ELR (cell line): ENCODE data around the gene CABLES1.

Experiments used
- DNase-seq: peaks from one replicate; pipeline ENCODE4 v3.0.0-alpha.2; 2015; ENCODE audit warnings: low read depth

Gene CABLES1

GRCh38 chr18:23169673-23170044 lies 34.4 kb downstream of the CABLES1 start:
- DNase-seq, result no peak

- no peak for DNase-seq
Measured at GRCh38 chr18:23170137-23170536, 34.9 kb downstream of the CABLES1 start.

GRCh38 chr18:23171581-23172156 lies 36.4 kb downstream of the CABLES1 start:
- DNase-seq, result no peak

DNA sequence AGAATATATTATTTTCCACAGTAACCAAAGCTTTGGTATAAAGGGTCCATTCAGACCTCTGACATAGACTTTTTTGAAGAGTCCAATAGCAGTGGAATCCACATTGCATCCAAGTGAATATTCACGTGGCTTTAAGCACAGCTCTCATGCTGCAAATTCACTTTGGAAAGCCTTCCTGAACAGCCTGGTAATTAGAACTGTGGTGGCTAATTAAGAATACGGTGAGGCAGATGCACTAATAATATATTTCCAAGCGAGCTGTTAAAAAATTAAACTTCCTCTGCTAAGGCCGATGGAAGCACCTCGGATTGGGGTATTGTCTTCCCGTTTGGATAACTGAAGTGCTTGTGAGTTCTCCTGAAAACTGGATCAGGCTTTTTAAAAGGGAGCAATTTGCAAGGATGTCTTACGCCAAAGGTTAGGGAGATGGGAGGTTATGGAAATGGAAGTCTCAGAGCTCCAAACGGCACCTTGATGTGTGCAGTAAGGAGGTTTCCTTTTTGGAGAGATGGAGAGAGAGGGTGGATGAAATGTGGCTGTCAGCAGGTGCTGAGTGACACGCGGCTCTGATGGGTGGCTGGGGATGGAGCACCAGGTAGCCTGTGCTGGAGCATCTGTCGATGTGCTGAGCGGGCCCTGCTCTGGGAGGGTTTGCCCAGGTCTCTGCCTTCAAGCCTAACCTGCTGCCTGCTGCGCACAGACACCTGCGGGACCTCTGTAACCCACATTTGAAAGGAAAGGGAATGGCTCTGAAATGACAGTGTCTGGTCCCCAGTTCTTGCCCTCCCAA lies 37.5 kb downstream of the CABLES1 start:
- no peak for DNase-seq

DNA sequence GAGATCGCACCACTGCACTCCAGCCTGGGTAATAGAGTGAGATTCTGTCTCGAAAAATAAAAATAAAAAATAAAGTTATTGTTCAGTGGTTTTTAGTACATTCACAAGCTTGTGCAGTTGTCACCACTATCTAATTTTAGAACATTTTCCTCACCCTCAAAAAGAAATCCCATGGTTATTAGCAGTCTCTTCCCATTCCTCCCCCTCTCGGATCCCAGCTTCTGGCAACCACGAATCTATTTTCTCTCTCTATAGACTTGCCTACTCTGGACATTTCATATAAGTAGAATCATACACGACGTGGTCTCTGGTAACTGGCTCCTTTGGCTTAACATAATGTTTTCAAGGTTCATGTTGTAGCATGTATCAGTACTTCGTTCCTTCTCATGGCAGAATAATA lies 38.6 kb downstream of the CABLES1 start:
- DNase-seq, result no peak

GRCh38 chr18:23176701-23177432 lies 41.6 kb downstream of the CABLES1 start:
- DNase-seq, result no peak

DNA sequence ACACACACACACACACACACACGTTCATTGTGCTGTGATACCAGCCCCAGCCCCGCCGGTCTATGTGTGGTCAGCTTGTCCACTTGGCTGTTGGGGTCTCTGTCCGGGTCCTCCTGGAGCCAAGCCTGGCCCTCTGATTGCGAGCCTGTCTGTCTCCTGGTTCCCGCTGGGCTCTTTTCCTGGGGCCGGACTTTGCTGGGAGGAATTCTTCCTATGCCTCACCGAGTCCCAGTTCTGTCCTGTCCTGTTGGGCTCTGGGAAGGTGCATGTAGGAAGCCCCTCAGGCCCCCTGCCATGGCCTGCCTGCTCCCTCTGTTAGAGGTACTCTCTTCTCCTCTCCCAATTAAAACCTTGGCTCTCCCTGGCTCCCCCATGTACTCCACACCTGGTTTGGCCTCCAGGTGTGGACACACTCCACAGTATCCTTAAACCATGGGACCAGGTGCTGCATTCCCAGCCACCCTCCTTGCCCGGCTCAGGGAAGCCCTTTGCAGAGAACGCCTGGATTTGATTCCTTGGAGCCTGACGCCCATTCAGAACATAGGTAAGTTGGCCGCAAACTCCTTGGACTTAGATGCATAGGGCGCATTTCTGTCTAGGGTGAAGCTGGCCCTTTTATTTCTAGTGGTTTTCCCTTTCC lies 42.3 kb downstream of the CABLES1 start:
- no peak for DNase-seq

- no peak for DNase-seq
Measured at GRCh38 chr18:23178201-23178600, 42.9 kb downstream of the CABLES1 start.

GRCh38 chr18:23178661-23179081 lies 43.4 kb downstream of the CABLES1 start:
- DNase-seq, result no peak

DNA sequence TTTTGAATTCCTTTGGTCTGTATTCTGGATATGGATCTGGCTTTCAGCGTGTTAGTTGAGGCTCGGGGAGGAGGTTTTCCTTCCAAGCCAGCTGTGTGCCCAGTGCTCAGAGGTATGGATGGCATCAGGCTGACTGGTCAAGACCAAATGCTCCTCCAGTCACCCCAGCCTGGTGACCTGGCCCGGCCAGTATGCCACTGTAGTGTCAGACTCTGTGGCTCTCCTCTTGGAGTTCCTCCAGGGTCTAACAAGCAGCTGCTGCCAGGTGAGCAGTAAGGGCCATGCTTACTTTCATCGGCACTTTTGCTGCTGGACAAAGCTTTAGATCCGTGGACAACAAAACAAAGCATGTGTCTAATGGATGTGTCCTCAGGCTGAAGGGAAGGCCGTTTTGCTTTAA lies 44.1 kb downstream of the CABLES1 start:
- no peak for DNase-seq

GRCh38 chr18:23181547-23181946 lies 46.3 kb downstream of the CABLES1 start:
- DNase-seq, result no peak

- DNase-seq, result no peak
Measured at GRCh38 chr18:23182606-23183005, 47.3 kb downstream of the CABLES1 start.

GRCh38 chr18:23183411-23184150 lies 48.3 kb downstream of the CABLES1 start:
- no peak for DNase-seq

DNA sequence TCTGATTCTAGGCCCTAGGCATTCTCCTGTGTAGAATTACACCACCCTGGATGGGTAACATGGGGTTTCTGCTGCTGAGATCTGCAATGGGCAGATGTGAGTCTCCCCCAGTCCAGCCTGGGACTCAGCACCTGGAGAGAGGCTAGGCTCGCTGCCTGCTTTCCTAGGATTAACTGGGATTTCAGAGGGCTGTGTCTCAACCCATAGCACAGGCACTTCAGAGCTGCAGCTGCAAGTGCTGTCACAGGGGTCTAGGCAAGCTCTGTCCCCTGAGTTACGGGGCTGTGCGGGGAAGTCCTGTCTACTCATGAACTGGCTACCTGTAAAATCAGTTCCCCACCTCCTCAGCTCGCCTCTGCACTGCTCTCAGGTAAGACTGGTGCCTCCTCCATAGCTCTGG lies 51.5 kb downstream of the CABLES1 start:
- DNase-seq, result no peak

DNA sequence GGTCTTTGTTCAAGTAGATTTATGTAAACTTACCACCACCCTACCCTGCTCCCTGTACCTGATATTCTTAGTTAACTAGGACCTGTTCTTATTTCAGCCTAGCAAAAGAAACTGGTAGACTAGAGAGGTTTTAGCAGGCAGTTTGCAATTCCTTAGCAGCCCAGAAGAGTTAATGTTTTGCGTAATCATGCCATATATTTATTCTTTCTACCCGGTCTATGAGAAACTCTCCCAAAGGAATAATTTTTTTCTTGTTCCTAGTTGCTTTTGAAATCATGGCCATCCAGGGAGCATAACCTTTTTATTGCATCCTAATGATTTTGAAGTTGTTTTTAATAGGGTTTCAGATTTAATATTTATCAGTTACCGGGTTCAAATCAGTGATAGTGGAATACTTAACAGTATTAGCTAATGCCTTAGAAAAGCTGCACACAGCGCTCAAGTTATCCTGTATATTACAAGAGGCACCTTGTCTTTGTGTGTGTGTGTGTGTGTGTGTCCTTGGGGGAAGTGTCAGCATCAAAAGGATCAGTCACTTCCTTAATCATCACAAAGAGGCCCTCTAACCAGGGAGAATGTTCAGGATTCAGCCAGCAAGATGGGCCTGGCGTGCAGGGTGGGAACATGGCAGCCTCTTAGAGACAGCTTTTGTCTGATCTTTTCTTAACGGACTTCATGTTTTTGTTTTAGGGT lies 52.9 kb downstream of the CABLES1 start:
- DNase-seq, result no peak

GRCh38 chr18:23189099-23189498 lies 53.8 kb downstream of the CABLES1 start:
- no peak for DNase-seq

DNA sequence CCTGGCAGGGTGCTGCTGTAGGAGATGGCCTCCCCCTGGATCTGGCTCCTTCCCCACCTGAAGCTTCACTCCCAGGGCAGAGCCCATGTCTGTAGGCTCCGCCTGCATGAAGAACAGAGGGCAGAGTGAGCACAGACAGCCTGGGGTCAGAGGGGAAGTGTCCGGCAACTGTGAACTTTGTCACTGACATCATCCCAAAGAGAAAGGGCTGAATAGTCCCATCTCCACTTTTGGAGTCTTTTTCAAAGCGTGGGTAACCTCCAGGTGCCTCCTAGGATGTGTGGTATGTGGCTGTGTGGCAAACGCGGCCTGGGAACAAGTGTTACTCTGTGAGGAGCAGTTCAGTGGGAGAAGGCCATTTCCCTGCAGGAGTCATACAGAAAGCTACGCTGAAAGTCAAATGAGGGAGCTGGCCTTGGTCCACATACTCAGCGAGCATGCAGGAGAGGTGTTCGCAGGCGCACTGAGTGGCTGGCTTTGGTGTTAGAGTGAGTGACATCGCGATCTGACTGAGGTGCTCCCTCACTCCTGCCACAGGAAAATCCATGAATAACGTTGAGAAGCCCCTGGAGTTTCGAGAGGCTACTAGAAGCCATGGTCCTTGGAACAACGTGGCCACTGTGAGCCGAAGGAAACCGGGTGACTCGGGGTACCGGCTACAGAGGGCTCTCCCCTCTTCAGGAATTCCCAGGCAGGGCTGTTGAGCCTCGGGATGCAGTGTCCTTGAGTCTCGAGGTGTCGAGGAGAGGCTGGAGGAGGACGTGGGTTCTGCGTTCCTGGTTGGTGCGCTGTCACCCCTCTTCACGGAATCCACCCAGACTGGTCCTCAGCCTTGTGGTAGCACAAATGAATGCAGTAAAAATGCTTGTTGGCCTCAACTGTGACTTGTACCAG lies 54.7 kb downstream of the CABLES1 start:
- DNase-seq, result no peak

- no peak for DNase-seq
Measured at GRCh38 chr18:23191232-23191631, 55.9 kb downstream of the CABLES1 start.

DNA sequence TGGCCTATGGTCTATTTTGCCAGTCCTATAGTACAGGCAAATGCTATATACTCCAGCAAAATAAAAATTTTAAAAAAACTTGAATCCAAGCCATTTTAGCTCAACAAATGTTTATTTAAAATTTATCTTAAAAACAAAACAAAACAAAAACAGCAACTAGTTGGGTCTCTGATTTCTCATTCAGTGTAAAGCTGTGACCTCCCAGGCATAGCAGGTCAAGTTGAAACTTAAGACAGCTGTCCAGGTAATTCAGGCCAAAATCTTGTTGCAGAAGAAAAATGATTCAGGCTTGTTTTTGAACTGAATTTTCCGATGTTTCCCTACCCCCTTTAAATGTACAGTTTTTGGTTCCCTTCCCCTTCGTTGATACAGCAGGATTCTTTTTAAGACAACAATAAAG lies 58.5 kb downstream of the CABLES1 start:
- DNase-seq, result no peak
